ENCODE data around the gene NRXN3. TPM values are rescaled to one million over a fixed set of nuclear protein-coding genes. Genes with fewer than 3 reads are reported as not detected.

NRXN3 gene
- total RNA-seq, 1 donor from 2014 or later: 1.6 TPM

- no peaks in the 10 kb centered on the region for H3K27me3 ChIP-seq (ENCODE audit: control insufficient read depth, insufficient read depth, low read length)
- H3K36me3 ChIP-seq (ENCODE audit: control insufficient read depth, insufficient read depth, low read length): no peaks in the 10 kb centered on the region
- TF ChIP-seq, protein P1, sequence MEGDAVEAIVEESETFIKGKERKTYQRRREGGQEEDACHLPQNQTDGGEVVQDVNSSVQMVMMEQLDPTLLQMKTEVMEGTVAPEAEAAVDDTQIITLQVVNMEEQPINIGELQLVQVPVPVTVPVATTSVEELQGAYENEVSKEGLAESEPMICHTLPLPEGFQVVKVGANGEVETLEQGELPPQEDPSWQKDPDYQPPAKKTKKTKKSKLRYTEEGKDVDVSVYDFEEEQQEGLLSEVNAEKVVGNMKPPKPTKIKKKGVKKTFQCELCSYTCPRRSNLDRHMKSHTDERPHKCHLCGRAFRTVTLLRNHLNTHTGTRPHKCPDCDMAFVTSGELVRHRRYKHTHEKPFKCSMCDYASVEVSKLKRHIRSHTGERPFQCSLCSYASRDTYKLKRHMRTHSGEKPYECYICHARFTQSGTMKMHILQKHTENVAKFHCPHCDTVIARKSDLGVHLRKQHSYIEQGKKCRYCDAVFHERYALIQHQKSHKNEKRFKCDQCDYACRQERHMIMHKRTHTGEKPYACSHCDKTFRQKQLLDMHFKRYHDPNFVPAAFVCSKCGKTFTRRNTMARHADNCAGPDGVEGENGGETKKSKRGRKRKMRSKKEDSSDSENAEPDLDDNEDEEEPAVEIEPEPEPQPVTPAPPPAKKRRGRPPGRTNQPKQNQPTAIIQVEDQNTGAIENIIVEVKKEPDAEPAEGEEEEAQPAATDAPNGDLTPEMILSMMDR (IDR thresholded peaks at IDR 0.05; ENCODE audit: insufficient read depth, low read length, poor library complexity, severe bottlenecking): no peak
- DNase-seq (ENCODE audit: low read depth): no peak
- no peak overlapping the region for H3K4me3 ChIP-seq (ENCODE audit: low read depth, low read length)
Observed at GRCh38 chr14:79665556-79665955, 1495.4 kb downstream of the NRXN3 start.

DNA sequence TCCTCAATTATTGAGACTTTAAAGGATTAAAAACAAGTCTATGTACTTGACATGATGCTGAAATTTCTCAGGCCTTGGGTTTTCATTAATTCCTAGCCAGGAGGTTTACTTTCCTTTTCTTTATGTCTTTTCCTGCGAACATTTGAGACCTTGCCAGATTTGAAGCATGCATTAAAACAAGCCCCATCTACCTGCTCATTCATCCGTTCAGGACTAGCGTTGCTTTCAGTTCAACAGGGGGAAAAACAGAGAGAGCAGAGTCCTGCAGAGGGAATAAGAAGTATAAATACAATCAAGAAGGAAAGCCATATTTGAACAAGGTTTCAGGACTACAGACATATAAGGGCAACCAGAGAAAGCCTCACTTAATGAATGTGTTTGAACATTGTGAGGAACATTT, 1498.8 kb downstream of the NRXN3 start:
- TF ChIP-seq, protein P1 (IDR thresholded peaks at IDR 0.05; ENCODE audit: insufficient read depth, low read length, poor library complexity, severe bottlenecking): no peak
- H3K27me3 ChIP-seq (ENCODE audit: control insufficient read depth, insufficient read depth, low read length): no peaks in the 10 kb centered on the region
- H3K4me3 ChIP-seq (ENCODE audit: low read depth, low read length): no peak overlapping the region
- H3K36me3 ChIP-seq (ENCODE audit: control insufficient read depth, insufficient read depth, low read length): no peaks in the 10 kb centered on the region
- DNase-seq (ENCODE audit: low read depth): no peak

GRCh38 chr14:79670811-79671210, 1500.6 kb downstream of the NRXN3 start:
- H3K4me3 ChIP-seq (ENCODE audit: low read depth, low read length): no peak overlapping the region
- no peaks in the 10 kb centered on the region for H3K27me3 ChIP-seq (ENCODE audit: control insufficient read depth, insufficient read depth, low read length)
- TF ChIP-seq, protein P1 (IDR thresholded peaks at IDR 0.05; ENCODE audit: insufficient read depth, low read length, poor library complexity, severe bottlenecking): no peak

DNA sequence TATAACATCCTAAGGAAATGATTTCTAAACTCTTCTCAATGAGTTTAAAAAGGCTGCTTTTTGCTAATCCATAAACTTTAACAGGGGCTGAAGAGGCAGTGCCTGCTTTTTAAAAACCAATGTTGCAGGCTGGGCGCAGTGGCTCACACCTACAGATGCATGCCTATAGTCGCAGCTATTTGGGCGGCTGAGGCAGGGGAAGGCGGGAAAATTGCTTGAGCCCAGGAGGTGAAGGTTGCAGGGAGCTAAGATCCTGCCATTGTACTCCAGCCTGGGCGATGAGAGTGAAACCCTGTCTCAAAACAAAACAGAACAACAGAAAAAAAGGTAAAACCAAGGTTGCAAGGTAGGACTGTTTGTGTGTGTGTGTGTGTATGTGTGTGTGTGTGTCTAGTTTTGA, 1509.9 kb downstream of the NRXN3 start:
- no peak for DNase-seq (ENCODE audit: low read depth)
- no peaks in the 10 kb centered on the region for H3K36me3 ChIP-seq (ENCODE audit: control insufficient read depth, insufficient read depth, low read length)
- TF ChIP-seq, protein P1 (IDR thresholded peaks at IDR 0.05; ENCODE audit: insufficient read depth, low read length, poor library complexity, severe bottlenecking): no peak

More at GRCh38 chr14:79670811-79671210, 1500.6 kb downstream of the NRXN3 start:
- no peak for DNase-seq (ENCODE audit: low read depth)
- no peaks in the 10 kb centered on the region for H3K36me3 ChIP-seq (ENCODE audit: control insufficient read depth, insufficient read depth, low read length)

DNA sequence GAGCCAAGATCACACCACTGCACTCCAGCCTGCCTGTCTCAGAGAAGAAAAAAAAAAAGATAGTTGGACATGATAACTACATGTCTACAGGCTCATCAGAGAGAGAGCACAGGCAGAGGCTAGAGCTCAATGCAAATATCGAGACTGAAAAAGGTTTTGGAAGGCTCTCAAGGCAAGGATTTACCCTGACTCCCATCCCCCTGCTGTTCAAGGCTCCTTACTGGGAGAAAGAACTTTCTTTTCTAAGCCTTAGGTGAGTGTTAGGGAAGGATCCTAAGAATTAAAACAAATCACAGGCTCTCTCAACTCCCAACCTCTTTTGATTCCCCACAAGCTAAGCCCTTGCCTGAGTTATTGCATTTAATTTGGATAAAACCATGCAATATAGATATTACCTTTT, 1516.0 kb downstream of the NRXN3 start:
- Histone ChIP-seq H3K27me3 (ENCODE audit: control insufficient read depth, insufficient read depth, low read length) (no peaks in the 10 kb centered on the region), H3K4me3 (ENCODE audit: low read depth, low read length) (no peak overlapping the region), H3K36me3 (ENCODE audit: control insufficient read depth, insufficient read depth, low read length) (no peaks in the 10 kb centered on the region)
- TF ChIP-seq, protein P1 (IDR thresholded peaks at IDR 0.05; ENCODE audit: insufficient read depth, low read length, poor library complexity, severe bottlenecking): no peak
- DNase-seq (ENCODE audit: low read depth): no peak

More for the DNA sequence above, 1509.9 kb downstream of the NRXN3 start:
- Histone ChIP-seq H3K27me3 (ENCODE audit: control insufficient read depth, insufficient read depth, low read length) (no peaks in the 10 kb centered on the region), H3K4me3 (ENCODE audit: low read depth, low read length) (no peak overlapping the region)

GRCh38 chr14:79690960-79691359, 1520.8 kb downstream of the NRXN3 start:
- TF ChIP-seq, protein P1 (IDR thresholded peaks at IDR 0.05; ENCODE audit: insufficient read depth, low read length, poor library complexity, severe bottlenecking): no peak
- Histone ChIP-seq H3K27me3 (ENCODE audit: control insufficient read depth, insufficient read depth, low read length) (no peaks in the 10 kb centered on the region), H3K36me3 (ENCODE audit: control insufficient read depth, insufficient read depth, low read length) (no peaks in the 10 kb centered on the region), H3K4me3 (ENCODE audit: low read depth, low read length) (no peak overlapping the region)
- no peak for DNase-seq (ENCODE audit: low read depth)
